Effector memory CD8-positive, alpha-beta T cell (primary cell): ENCODE data around the gene ZNF74.

Experiments used
- ATAC-seq: fragments of 150-1000 bp; cut with Tn5 transposase; replicated peaks from 2 replicates; pipeline ENCODE4 v1.10.0; 2021; ENCODE audit warnings: mild to moderate bottlenecking, moderate library complexity
- DNase-seq, 3 experiments: peaks; one replicate each; pipeline ENCODE4 v3.0.0; 2021
- H3K27ac Mint-ChIP-seq, 2 donors: one replicate each; pipeline ENCODE4 v1.8.0; 2022; ENCODE audit warnings: mild to moderate bottlenecking in 2 of 2, mixed read lengths in 2 of 2, moderate library complexity in 2 of 2
- H3K27me3 Mint-ChIP-seq, 2 donors: one replicate each; pipeline ENCODE4 v1.8.0; 2022; ENCODE audit warnings: mixed read lengths in 2 of 2
- H3K36me3 Mint-ChIP-seq: one replicate; pipeline ENCODE4 v1.8.0; 2022; ENCODE audit warnings: mild to moderate bottlenecking, moderate library complexity, mixed read lengths; ENCODE audit not compliant: insufficient read depth
- H3K4me1 Mint-ChIP-seq, 2 donors: one replicate each; pipeline ENCODE4 v1.8.0; 2022; ENCODE audit warnings: low read depth in 2 of 2, mixed read lengths in 2 of 2
- H3K4me3 Mint-ChIP-seq, 2 donors: one replicate each; pipeline ENCODE4 v1.8.0; 2022; ENCODE audit warnings: mild to moderate bottlenecking in 2 of 2, mixed read lengths in 2 of 2, moderate library complexity in 2 of 2
- H3K9me3 Mint-ChIP-seq, 2 donors: one replicate each; pipeline ENCODE4 v1.8.0; 2022; ENCODE audit warnings: mixed read lengths in 2 of 2

The ZNF74 gene

DNA sequence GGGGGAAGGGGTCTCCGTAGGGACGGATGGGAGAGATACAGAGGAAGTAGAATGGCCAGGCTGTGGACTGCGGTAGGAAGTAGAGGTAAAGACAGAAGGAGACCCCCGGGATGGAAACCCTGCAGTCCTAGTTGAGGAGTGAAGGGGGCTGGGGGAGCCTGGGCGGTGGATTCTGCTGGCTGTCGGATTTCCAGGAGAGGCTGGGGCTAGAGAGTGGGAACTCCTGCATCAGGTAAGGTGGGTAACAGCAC is 44.4 kb downstream of the ZNF74 start:
- Mint-ChIP-seq H3K27ac (peak overlapping the region in 1 of 2 donors; percentile 25), H3K4me3 (peak overlapping the region; percentile 37 to 50), H3K9me3 (no peaks in the 10 kb centered on the region), H3K4me1 (peaks cover 15 to 22% of the 10 kb centered on the region in 2 donors), H3K27me3 (peaks cover 30 to 49% of the 10 kb centered on the region in 2 donors), H3K36me3 (peaks cover 4% of the 10 kb centered on the region)
- no peak for ATAC-seq
- DNase-seq = no peak

DNA sequence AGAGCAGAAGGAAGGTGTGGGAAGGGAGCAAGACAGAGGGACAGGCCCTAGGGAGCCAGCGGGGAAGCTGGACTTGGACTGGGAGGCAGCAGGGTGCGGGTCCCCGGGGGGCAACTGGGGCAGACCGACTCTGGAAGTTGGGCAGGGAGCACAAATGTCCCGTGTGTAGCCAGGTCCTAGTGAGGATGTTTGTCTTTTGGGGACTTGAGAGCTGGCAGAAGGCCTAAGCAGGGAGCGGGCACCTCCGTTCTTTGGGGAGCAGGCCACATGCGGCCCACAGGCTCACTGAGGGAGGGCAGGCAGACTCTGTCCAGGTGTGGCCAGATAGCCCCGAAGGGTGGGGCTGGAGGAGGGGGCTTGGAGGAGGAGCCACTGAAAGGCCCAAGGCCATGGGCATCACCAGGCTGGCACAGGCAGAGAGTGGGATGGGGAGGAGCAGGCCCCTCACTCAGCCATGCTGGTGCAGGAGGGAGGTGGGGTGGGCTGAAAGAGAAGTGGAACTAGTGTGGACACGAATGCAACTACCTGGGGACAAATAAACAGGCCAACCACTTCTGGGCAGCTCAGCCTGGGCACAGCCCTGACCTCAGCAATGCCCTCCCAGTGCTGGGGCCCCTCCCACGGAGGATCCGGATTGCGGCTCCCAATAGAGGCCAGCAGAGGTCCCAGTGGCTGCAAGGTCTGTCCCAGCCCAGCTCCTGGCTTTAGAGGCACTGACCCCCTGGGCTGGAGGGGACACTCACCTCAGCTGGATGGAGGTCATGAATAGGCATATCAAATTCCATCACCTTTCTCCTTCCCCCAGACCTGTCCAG is 44.9 kb downstream of the ZNF74 start:
- Mint-ChIP-seq H3K9me3 (no peaks in the 10 kb centered on the region), H3K27ac (peak overlapping the region in 1 of 2 donors; percentile 36), H3K27me3 (peaks cover 30 to 48% of the 10 kb centered on the region in 2 donors), H3K36me3 (peaks cover 6% of the 10 kb centered on the region), H3K4me3 (peak overlapping the region; percentile 37 to 50), H3K4me1 (peaks cover 15 to 22% of the 10 kb centered on the region in 2 donors)
- DNase-seq (no peak), ATAC-seq (no peak)

DNA sequence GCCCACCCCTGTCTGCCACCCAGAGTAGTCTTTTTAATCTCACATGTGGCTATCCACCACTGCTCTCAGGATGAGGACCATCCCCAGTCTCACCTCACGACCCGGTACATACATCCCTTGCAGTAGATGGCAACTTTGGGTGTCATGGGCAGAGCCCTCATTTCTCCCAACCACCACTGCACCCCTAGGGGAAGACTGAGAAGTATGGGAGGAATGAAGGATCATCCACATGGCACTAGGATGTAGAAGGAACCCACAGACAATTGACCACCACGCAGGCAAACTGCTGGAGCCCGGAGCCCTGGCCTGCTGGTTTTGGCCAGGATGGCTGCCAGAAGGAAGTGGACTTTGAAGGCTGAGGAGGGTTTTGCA is 45.6 kb downstream of the ZNF74 start:
- H3K27me3 Mint-ChIP-seq = peaks cover 29 to 45% of the 10 kb centered on the region in 2 donors

DNA sequence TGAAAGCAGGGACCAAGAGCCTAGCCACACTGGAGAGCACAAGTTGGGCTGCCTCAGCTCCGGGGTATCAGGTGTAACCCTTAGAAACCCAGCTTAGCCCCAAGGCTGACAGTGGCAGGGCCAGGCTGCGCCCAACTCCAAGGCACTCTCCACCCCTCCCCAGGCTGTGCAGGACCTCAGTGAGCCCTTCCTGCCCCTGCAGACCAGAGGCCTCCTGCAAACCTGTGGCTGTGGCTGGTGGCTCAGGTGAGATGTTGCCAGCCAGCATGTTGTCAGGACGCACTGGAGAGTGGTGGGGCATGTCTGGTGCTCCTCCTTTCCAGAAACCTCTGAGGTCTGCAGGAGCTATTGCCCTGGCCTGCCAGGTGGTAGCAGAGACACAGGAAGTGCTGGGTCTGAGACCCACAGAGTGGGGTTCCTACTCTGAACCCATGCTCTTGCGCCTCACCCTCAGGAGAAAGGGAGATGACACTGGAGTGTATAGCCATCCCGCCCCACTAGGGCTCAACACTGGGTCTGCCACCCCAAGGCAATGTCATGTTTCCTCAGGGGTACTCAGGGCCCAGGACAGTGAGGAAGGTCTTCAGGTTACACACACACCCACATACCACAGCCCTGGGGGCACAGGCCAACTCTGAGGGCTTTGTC is 46.1 kb downstream of the ZNF74 start:
- H3K27me3 Mint-ChIP-seq = peaks cover 24 to 40% of the 10 kb centered on the region in 2 donors
- no peak for DNase-seq
- H3K36me3 Mint-ChIP-seq = peaks cover 18% of the 10 kb centered on the region
- H3K4me3 Mint-ChIP-seq = no peak overlapping the region
- ATAC-seq = no peak
- H3K9me3 Mint-ChIP-seq = no peaks in the 10 kb centered on the region
- H3K27ac Mint-ChIP-seq = no peak overlapping the region
- H3K4me1 Mint-ChIP-seq = peaks cover 15 to 20% of the 10 kb centered on the region in 2 donors

More for the DNA sequence above, 45.6 kb downstream of the ZNF74 start:
- DNase-seq (no peak), ATAC-seq (no peak)
- Mint-ChIP-seq H3K4me1 (peaks cover 15 to 22% of the 10 kb centered on the region in 2 donors), H3K27ac (peak overlapping the region in 1 of 2 donors; percentile 36), H3K9me3 (no peaks in the 10 kb centered on the region), H3K36me3 (peaks cover 13% of the 10 kb centered on the region), H3K4me3 (peak overlapping the region in 1 of 2 donors; percentile 22)

DNA sequence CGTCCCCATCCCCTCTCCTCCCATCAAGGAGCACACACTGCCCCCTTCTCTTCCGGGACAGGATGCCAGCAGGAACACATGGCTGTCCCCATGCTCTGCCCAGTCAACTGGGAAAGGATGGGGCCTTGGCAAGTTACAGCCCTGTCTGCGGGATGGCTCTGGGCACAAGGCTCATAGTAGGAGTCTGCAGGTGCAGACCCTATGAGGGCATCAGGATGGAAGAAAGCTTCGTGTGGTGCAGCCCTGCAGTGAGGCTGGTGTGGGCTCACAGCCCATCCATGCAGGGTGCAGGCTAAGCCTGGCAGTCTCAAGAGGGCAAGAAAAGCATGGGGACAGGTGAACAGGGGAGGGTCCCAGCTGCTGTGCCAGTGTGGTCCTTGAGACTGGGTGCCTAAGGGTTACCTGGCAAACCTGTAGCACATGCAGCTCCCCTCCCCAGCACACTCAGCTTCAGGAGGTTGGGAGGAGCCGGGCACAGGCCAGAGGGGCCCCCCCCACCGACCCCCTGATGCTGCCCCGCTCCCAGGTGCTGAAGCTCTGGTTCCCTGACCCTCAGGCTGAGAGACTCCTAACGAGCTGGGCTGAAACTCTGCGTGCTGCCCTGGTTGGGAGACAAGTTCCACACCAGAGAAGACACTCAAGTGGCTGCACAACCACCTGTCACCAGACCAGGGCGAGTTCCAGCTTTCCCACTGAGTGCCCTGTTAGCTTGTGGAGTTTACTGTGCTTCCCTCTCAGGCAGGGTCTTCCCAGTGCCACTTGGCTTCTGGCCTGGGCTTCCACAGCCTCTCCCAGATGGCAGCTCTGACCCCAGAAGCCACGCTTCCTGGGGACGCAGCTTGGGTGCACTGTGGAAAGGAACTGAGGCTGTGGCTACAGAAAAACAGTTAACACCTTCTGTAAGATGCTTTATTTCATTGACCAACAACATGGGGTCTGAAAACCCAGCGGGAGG is 47.0 kb downstream of the ZNF74 start:
- ATAC-seq (no peak), DNase-seq (no peak)
- Mint-ChIP-seq H3K4me3 (no peak overlapping the region), H3K36me3 (peaks cover 20% of the 10 kb centered on the region), H3K27ac (no peak overlapping the region), H3K27me3 (peaks cover 15 to 31% of the 10 kb centered on the region in 2 donors), H3K9me3 (no peaks in the 10 kb centered on the region), H3K4me1 (peaks cover 15 to 16% of the 10 kb centered on the region in 2 donors)

DNA sequence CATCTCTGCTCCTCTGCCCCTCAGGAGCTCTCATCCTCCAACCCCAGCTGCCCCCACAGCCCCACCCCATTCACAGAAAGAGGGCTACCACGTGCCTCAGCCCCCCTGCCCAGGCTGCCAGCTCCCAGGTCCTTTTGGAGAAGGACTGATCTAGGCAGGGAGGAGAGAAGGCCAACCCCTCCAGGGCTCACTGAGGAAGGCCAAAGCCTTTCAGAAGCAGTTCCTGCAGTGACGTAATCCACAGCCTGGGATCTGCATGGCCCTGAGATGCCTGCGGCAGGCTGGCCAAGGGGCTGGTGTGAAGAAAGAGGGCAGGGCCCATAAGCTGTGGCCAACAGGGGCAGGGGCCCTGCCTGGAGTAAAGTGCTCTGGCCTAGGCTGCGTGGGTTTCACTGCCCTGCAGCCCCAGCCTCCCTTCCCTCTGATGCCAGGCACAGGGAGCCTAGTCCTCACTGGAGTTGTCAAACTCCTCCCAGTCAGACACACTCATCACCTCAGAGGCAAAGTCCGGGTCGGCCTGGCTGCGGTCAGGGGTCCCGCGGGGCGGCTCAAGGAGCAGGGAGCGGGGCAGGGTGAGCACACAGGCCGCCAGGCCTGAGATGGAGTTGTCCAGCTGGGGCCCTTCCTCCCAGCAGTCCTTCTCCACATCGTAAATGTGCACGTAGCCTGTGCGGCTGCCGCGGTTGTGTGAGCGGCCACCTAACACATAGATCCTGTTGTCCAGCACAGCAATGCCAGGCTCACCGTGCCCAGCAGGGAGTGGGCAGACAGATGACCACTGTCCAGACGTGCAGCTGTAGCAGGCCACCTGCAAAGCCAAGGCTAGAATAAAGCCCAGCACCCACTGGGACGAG is 47.9 kb downstream of the ZNF74 start:
- DNase-seq = no peak
- no peak for ATAC-seq
- H3K36me3 Mint-ChIP-seq = peaks cover 20% of the 10 kb centered on the region

DNA sequence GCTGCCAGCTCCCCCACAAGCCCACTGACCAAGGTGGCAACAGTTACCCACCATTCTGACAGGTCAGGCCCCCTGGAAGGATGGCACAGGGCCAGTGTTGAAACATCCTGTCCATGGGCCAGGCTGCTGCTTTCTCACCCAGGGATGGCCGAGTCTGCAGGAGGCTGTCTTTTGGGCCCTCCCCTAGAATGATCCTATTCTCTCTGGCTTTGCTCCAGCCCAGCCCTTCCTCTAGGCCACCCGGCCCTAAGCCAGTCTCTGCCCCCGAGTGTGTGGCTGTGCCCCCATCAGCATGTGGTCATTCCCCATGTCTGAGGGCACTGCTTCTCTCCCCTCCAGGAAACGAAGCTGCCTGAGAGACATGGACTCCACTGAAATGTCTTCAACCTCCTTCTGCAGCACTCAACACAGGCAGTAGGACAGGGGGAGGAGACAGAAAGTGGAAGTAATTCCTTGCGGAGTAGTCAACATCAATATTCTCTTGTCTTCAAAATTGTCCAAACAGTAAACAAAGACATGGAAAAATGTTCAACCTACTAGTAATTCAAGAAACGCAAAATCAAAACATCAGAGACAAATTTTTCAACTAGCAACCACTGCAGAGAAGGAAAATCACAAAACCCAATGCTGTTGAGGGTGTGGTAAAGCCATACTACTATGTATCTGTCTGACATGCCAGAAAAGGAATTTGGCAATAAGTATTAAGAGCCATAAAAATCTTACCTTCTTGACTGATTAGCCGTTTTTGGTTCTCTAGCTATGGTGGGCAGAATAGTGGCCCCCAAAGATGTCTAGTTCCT is 48.7 kb downstream of the ZNF74 start:
- Mint-ChIP-seq H3K4me1 (peaks cover 7 to 8% of the 10 kb centered on the region in 2 donors), H3K9me3 (no peaks in the 10 kb centered on the region), H3K27ac (no peak overlapping the region), H3K4me3 (no peak overlapping the region), H3K36me3 (peaks cover 16% of the 10 kb centered on the region), H3K27me3 (peaks cover 7 to 15% of the 10 kb centered on the region in 2 donors)
- no peak for ATAC-seq
- no peak for DNase-seq

More for the DNA sequence above, 47.9 kb downstream of the ZNF74 start:
- Mint-ChIP-seq H3K9me3 (no peaks in the 10 kb centered on the region), H3K27me3 (peaks cover 11 to 22% of the 10 kb centered on the region in 2 donors), H3K27ac (no peak overlapping the region), H3K4me1 (peaks cover 11 to 12% of the 10 kb centered on the region in 2 donors), H3K4me3 (no peak overlapping the region)

DNA sequence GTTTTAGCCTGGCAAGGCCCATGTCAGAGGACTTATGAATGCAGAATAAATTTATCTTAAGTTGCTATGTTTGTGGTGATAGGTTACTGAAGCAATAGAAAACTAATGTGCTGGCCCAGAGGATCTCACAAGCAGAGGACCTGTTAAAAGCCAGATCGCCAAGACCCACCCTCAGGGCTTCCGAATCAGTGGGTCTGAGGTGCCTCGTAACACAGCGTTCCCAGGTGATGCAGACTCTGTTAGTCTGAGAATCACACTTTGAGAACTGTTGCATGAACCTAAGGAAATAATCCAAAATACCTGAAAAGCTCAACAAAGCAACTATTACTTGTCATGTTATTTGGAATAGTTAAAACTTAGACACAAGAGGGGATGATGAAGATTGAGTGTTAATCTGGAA is 50.4 kb downstream of the ZNF74 start:
- no peak for DNase-seq
- no peak overlapping the region for H3K4me3 Mint-ChIP-seq

DNA sequence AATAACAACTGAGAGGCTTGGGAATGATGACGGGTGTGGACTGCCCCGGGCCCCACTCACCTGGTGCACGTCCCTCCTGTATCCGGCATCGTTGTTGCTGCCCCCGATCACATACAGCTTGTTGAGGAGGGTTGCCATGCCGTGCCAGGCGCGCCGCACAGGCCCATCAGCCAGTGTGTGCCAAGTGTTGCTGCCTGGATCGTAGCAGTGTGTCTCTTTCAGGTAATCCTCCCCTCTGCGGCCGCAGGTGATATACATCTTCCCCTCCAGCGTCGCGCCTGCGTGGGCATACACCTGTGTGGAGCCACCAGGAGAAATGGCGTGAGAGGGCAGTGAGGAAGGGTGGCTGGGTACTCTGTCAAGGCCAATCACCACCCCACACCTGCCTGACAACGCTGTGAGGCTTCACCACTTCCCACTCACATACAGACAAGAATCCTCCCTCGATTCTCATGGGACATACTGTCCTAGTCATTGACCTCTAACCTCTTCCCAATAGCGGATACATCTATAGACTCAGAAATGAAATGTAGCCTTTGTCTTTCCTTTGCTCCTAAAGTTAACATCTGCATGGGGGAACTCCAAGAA is 52.5 kb downstream of the ZNF74 start:
- ATAC-seq (no peak), DNase-seq (no peak)
- Mint-ChIP-seq H3K36me3 (peaks cover 16% of the 10 kb centered on the region), H3K9me3 (no peaks in the 10 kb centered on the region), H3K4me1 (no peaks in the 10 kb centered on the region), H3K4me3 (no peak overlapping the region), H3K27me3 (no peaks in the 10 kb centered on the region), H3K27ac (no peak overlapping the region)

More for the DNA sequence above, 50.4 kb downstream of the ZNF74 start:
- Mint-ChIP-seq H3K4me1 (peaks cover 0 to 2% of the 10 kb centered on the region in 2 donors), H3K9me3 (no peaks in the 10 kb centered on the region), H3K27me3 (no peaks in the 10 kb centered on the region), H3K27ac (no peak overlapping the region), H3K36me3 (peaks cover 16% of the 10 kb centered on the region)
- no peak for ATAC-seq

DNA sequence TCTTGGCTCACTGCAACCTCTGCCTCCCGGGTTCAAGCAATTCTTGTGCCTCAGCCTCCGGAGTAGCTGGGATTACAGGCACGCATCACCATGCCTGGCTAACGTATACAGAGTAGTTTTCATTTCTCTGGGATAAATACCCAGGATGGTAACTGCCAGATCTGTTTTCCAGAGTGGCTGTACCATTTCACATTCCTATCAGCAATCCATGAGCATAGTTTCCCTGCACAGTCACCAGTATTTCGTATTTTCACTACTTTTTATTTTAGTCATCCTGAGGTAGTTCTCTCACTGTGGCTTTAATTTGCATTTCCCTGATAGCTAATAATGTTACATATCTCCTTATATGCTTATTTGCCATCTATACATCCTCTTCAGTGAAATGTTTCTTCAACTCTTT is 54.7 kb downstream of the ZNF74 start:
- ATAC-seq (no peak), DNase-seq (no peak)
- Mint-ChIP-seq H3K9me3 (no peaks in the 10 kb centered on the region), H3K4me3 (no peak overlapping the region), H3K27me3 (no peaks in the 10 kb centered on the region), H3K4me1 (no peaks in the 10 kb centered on the region), H3K27ac (no peak overlapping the region), H3K36me3 (peaks cover 16% of the 10 kb centered on the region)

DNA sequence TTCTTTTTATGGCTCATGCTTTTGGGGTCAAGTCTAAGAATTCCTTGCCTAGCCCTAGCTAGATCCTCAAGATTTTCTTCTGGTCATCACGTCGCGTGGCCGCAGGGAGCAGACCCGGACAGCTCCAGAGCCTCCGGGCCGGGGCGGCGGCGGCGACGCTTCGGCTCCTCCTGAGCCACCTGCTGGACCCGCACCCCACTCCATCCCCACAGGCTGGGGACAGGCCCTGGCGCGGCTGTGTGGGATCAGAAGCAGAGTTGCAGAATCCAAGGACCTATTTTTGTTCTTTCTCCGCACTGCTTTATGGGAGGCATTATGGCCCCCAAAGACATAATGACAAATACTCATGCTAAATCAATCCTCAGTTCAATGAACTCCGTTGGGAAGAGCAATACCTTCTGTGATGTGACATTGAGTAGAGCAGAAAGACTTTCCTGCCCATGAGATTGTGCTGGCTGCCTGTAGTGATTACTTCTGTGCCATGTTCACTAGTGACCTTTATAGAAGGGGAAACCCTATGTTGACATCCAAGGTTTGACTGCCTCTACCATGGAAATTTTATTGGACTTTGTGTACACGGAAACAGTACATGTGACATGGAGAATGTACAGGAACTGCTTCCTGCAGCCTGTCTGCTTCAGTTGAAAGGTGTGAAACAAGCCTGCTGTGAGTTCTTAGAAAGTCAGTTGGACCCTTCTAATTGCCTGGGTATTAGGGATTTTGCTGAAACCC is 56.0 kb downstream of the ZNF74 start:
- DNase-seq (no peak), ATAC-seq (no peak)
- no peaks in the 10 kb centered on the region for H3K27me3 Mint-ChIP-seq
- no peak overlapping the region for H3K4me3 Mint-ChIP-seq
- no peaks in the 10 kb centered on the region for H3K9me3 Mint-ChIP-seq
- H3K27ac Mint-ChIP-seq = no peak overlapping the region
- H3K36me3 Mint-ChIP-seq = peaks cover 8% of the 10 kb centered on the region
- H3K4me1 Mint-ChIP-seq = no peaks in the 10 kb centered on the region
